Measurements from ENCODE around the gene PDSS2. TPM values are rescaled to one million over a fixed set of nuclear protein-coding genes. Genes with fewer than 3 reads are reported as not detected.

The PDSS2 gene
- total and polyA plus RNA-seq, 2 of the 8 experiments (the other 6 are each of a cell fraction or from before 2014, with no cell fraction given), result 10.7 to 16.1 TPM

DNA sequence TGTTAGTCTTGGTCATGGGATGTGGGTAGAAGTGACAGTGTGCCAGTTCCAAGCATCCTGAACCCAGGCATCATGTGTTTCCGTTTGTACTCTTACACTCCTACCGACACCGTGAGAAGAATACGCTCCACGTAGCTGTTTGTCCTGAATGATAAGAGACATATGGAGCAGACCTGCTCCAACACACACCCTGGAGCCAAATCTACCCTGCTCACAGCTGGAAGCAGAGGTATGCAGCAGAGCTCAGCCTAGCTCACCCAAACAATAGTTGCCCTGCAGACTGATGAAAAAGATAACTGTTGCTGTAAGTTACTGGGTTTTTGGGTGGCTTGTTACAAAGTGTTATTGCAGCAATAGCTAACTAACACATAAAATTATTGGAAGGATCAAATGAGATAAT is 14.3 kb upstream of the PDSS2 start:
- H3K9ac ChIP-seq (replicated peaks in 1 of 4; ENCODE audit: extremely low read depth in 1 of 4, low read depth in 3 of 4, low read length in 3 of 4), result no peak overlapping the region
- no peak overlapping the region for H2BK15ac ChIP-seq (ENCODE audit: low read length)
- H3K23me2 ChIP-seq (ENCODE audit: low read depth, low read length), result no peaks in the 10 kb centered on the region
- no peak overlapping the region for H2BK5ac ChIP-seq (ENCODE audit: low read depth, low read length)
- H3K56ac ChIP-seq (replicated peaks; ENCODE audit: insufficient read length, low read depth, low read length), result no peak overlapping the region
- ChIA-PET CTCF (ENCODE audit: partially characterized antibody) (interaction anchor here (0.6 to 1.2 kb wide), 2 partner anchors 9 to 14 kb away, joined by 3 to 4 read pairs; partner anchors contain the start of gene PDSS2), POLR2A (ENCODE audit: partially characterized antibody) (no interaction called here)
- WGBS, 2 experiments (ENCODE audit: extremely low coverage in 1 of 2, insufficient coverage in 1 of 2, insufficient read length in 1 of 2, insufficient replicate concordance in 2 of 2, low coverage in 1 of 2, low lambda C conversion rate in 2 of 2, missing lambda C conversion rate in 1 of 2), result 76% methylated on average over 5 of the region's 5 CpGs; no CpG with 5 or more reads in 1 of the 2 experiments
- H2BK12ac ChIP-seq (ENCODE audit: low read depth, low read length), result no peak overlapping the region
- H3K4me3 ChIP-seq (ENCODE audit: extremely low read depth in 1 of 4, insufficient read depth in 2 of 4, low read depth in 3 of 4, low read length in 4 of 4), result no peak overlapping the region
- no peak overlapping the region for H2BK120ac ChIP-seq (replicated peaks; ENCODE audit: low read depth, low read length)
- H2AFZ ChIP-seq (ENCODE audit: low read length), result peak overlapping the region; percentile 83
- peaks cover 0 to 2% (median 2%) of the 10 kb centered on the region in 4 experiments; a peak in 5 of 7 replicates for H3K4me1 ChIP-seq (replicated peaks in 1 of 4; ENCODE audit: control insufficient read depth in 3 of 4, insufficient read depth in 4 of 4, low read length in 3 of 4)
- no peak overlapping the region for H2BK20ac ChIP-seq (ENCODE audit: low read length)
- H3K27ac ChIP-seq (ENCODE audit: low read depth, low read length), result no peak overlapping the region
- H4K91ac ChIP-seq (replicated peaks; ENCODE audit: insufficient read length, low read length), result no peak overlapping the region
- H3K79me2 ChIP-seq (ENCODE audit: control insufficient read depth in 1 of 2, insufficient read depth in 2 of 2, low read length in 2 of 2), result no peaks in the 10 kb centered on the region
- H3K4ac ChIP-seq (replicated peaks; ENCODE audit: insufficient read length, low read depth, low read length), result no peak overlapping the region
- no peak overlapping the region for H2AK5ac ChIP-seq (ENCODE audit: low read depth, low read length)
- H3K9me3 ChIP-seq (ENCODE audit: insufficient read depth in 2 of 2, low read depth in 1 of 2, low read length in 1 of 2), result no peaks in the 10 kb centered on the region
- no peak overlapping the region for H3K23ac ChIP-seq (ENCODE audit: insufficient read length)
- no peak for DNase-seq (ENCODE audit: low read depth in 1 of 2, low spot score in 2 of 2)
- no peaks in the 10 kb centered on the region for H4K20me1 ChIP-seq (replicated peaks in 1 of 2; ENCODE audit: control insufficient read depth in 1 of 2, insufficient read depth in 2 of 2, low read length in 2 of 2)
- no peak overlapping the region for H3K14ac ChIP-seq (ENCODE audit: insufficient read length)
- H3K27me3 ChIP-seq (replicated peaks in 1 of 4; ENCODE audit: control insufficient read depth in 3 of 4, extremely low read depth in 1 of 4, insufficient read depth in 3 of 4, low read length in 3 of 4), result no peaks in the 10 kb centered on the region
- no peak overlapping the region for H3K4me2 ChIP-seq (ENCODE audit: insufficient read depth in 1 of 2, low read depth in 2 of 2, low read length in 2 of 2)
- H4K8ac ChIP-seq (ENCODE audit: extremely low read depth, insufficient read depth, low read length), result no peak overlapping the region
- no peaks in the 10 kb centered on the region for H3K79me1 ChIP-seq (ENCODE audit: low read depth, low read length)
- H3K36me3 ChIP-seq (ENCODE audit: control insufficient read depth in 2 of 4, insufficient read depth in 4 of 4, low read length in 3 of 4), result no peaks in the 10 kb centered on the region
- TF ChIP-seq, protein P1, sequence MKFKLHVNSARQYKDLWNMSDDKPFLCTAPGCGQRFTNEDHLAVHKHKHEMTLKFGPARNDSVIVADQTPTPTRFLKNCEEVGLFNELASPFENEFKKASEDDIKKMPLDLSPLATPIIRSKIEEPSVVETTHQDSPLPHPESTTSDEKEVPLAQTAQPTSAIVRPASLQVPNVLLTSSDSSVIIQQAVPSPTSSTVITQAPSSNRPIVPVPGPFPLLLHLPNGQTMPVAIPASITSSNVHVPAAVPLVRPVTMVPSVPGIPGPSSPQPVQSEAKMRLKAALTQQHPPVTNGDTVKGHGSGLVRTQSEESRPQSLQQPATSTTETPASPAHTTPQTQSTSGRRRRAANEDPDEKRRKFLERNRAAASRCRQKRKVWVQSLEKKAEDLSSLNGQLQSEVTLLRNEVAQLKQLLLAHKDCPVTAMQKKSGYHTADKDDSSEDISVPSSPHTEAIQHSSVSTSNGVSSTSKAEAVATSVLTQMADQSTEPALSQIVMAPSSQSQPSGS (IDR thresholded peaks at IDR 0.05; ENCODE audit: low read length), result no peak
- TF ChIP-seq ASH2L (IDR thresholded peaks at IDR 0.05; ENCODE audit: low read length) (no peak), CREB1 (IDR thresholded peaks at IDR 0.05) (no peak), RXRA (IDR thresholded peaks at IDR 0.05; ENCODE audit: insufficient read depth, low read depth, low read length) (no peak), SRF (IDR thresholded peaks at IDR 0.05; ENCODE audit: low read depth, low read length) (no peak), HDAC6 (IDR thresholded peaks at IDR 0.05; ENCODE audit: low read depth, low read length) (no peak), RAD21 (IDR thresholded peaks at IDR 0.05 in 1 of 2, conservative IDR thresholded peaks at IDR 0.05 in 1 of 2; ENCODE audit: low read depth in 2 of 2, low read length in 2 of 2) (no peak), SIN3A (conservative IDR thresholded peaks at IDR 0.05 in 1 of 2, IDR thresholded peaks at IDR 0.05 in 1 of 2; ENCODE audit: low read depth in 1 of 2, low read length in 2 of 2) (no peak)
- TF ChIP-seq, protein P2, sequence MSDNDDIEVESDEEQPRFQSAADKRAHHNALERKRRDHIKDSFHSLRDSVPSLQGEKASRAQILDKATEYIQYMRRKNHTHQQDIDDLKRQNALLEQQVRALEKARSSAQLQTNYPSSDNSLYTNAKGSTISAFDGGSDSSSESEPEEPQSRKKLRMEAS (IDR thresholded peaks at IDR 0.05), result no peak
- no peak for FAIRE-seq
- no peak overlapping the region for H3K18ac ChIP-seq (ENCODE audit: extremely low read depth, low read length)
- no peak overlapping the region for H4K5ac ChIP-seq (ENCODE audit: insufficient read length, low read depth, low read length)
